ENCODE data around the gene PACSIN3.
"Not testable (repeated sequence)": the region's sequence is repeated elsewhere in the genome, so short reads cannot be mapped to it uniquely, and the experiment has no call there.

Gene PACSIN3

GRCh38 chr11:47186076-47186699, at the start of gene PACSIN3:
Gene PACSIN3 (minus strand): TSS chr11:47186434. CDS start chr11:47182727, 3,707 bp downstream.
- DNase-seq: peak; percentile 20

DNA sequence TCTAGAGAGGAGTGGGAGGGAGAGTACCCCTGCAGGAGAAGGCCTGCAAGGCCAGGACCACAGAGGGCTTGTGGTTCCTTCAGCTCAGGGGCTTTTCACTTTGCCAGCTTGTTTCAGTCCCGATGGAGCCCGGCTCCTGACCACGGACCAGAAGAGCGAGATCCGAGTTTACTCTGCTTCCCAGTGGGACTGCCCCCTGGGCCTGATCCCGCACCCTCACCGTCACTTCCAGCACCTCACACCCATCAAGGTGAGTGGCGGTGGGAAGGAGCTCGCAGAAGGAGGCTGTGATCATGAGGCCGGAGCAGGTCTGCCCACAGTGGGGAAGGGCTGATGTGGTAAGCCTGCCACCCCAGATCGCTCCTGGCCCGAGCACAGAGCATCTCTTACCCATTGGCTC, 48.9 kb upstream of the PACSIN3 start:
- no peak for DNase-seq

- no peak for DNase-seq
Observed at GRCh38 chr11:47234669-47235100, 48.5 kb upstream of the PACSIN3 start.

DNA sequence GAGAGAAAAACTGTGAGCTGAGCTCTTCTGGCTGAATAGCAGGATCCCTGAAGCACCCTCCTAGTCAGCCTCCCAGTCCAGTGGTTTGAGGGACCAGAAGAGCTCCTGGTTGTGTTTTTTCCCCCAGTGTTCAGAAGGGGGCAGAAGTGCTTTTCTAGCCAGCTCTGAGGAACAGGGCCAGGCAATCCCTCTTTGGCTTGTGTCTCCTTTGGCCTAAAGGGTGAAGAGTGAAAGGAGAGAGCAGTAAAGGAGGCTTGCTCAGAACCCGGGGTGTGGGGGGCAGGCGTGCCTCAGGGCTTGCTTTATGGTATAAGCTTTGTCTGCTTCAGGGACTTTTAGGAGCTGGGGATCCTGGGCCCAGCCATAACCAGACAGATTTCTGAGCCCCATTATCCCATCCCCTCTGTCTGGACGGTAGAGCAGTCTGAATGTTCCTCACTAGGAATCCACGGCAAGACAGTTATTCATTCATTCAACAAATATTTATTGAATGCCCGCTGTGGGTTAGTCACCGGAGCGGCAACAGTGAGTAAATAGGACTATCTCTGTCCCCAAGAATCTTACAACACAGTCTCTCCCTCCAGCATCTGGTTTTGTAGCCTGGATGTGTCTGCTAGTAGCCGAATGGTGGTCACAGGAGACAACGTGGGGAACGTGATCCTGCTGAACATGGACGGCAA, 47.9 kb upstream of the PACSIN3 start:
- DNase-seq: no peak

DNA sequence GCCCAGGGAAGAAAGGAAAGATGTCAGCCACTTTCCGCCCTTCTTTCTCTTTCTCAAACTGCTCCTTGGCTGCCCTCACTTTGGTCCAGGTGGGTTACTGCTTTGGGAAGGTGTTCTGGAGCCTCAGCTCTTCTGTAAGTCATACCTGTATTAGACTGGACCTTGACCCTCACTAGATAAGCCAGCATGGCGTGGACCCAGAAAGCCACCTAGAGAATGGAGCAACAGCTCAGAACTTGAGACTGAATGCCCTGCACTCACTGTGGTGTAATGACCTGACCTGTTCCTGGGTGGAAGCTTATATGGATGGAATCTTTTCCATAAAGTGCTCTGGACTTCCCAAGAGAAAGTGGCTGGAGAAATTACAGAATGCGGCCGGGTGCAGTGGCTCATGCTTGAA, 46.8 kb upstream of the PACSIN3 start:
- no peak for DNase-seq

- DNase-seq: no peak
Observed at GRCh38 chr11:47229161-47229560, 42.9 kb upstream of the PACSIN3 start.

GRCh38 chr11:47225552-47226400, 39.5 kb upstream of the PACSIN3 start:
- no peak for DNase-seq

- DNase-seq: no peak
Observed at GRCh38 chr11:47222696-47223095, 36.5 kb upstream of the PACSIN3 start.

- no peak for DNase-seq
Observed at GRCh38 chr11:47220401-47220821, 34.2 kb upstream of the PACSIN3 start.

DNA sequence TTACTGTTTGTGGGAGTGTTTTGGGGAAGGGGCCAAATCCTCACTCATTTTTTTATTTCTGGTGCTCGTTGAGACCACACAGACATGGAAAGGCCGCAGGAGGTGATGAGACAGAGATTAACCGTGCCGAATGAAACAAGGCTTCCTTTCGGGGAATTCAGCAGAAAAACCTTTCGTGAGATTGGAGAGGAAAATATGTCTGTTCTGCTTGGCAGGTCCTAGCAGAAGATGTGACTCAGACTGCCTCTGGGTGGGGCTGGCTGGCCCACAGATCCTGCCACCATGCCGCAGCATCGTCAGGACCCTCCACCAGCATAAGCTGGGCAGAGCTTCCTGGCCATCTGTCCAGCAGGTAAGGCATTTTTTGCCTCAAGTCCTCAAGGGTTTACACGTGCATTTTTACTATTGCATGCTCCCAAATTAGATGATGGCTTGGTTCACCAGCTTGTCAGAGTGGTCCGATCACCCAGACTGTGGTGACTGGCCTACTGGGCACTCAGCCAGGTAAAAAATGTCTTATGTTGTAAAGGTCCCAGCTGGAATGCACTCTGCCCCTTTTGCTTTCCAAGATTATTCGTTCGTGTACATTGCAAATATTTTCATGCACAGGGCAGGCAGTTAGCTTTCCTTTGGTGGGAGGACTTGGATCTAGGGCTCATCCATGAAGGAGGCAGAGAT, 30.0 kb upstream of the PACSIN3 start:
- peak; percentile 77 for DNase-seq

DNA sequence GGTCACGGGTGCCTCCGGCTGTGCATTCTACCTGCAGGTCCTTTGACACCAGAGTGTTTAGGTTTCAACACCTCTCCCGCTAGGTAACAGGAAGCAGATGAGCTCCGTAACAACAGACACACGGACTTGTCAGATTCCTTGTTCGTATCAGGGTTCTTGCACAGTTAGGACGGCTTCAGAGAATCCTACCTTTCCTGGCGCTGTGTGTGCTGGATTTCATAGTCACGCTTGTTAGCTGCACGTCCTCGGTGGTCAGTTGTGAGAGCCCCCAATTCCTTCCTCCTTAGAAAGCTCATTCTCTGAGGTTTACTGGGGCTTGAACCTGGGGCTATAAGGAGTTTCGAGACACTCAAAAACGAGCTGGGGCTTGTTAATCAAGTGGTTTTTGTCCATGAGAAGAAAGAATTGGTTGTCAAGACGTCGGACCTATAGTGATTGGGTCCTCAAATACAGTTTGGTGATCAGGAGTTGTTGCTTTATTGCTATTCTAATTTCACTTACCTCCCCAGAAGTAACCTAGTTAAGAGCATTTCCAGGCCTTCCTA, 29.2 kb upstream of the PACSIN3 start:
- DNase-seq: no peak

- DNase-seq: peak; percentile 96
Observed at GRCh38 chr11:47213950-47214565, 27.8 kb upstream of the PACSIN3 start.

GRCh38 chr11:47212938-47213337, 26.7 kb upstream of the PACSIN3 start:
- no peak for DNase-seq

- DNase-seq: no peak
Observed at GRCh38 chr11:47208628-47209027, 22.4 kb upstream of the PACSIN3 start.

DNA sequence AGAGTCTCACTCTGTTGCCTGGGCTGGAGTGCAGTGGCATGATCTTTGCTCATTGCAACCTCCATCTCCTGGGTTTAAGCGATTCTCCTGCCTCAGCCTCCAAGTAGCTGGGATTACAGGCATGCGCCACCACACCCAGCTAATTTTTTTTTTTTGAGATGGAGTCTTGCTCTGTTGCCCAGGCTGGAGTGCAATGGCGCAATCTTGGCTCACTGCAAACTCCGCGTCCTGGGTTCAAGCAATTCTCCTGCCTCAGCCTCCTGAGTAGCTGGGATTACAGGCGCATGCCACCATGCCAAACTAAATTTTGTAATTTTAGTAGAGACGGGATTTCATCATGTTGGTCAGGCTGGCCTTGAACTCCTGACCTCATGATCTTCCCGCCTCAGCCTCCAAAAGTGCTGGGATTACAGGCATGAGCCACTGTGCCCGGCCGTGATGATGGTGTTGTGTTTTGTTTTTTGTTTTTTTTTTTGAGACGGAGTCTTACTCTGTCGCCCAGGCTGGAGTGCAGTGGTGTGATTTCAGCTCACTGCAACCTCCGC, 21.8 kb upstream of the PACSIN3 start:
- not testable (repeated sequence) for DNase-seq

DNA sequence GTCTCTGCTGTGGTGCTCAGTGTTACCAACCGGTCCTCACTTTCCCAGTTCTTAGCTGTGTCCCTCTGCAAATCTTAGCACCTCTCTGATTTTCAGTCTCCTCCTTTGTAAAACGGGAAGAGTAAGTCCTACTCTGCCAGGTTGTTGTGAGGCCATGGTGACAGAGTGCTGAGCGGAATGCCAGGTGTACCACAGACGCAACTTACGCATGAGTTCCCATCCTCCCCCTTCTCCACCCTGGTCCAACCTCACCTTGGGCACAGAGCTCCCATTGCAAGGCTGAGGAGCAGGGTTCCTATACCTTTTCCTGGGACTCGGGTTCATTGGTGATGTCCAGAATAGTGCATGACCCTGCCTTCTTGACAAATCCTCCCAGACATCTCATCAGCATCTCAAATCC, 21.2 kb upstream of the PACSIN3 start:
- no peak for DNase-seq

DNA sequence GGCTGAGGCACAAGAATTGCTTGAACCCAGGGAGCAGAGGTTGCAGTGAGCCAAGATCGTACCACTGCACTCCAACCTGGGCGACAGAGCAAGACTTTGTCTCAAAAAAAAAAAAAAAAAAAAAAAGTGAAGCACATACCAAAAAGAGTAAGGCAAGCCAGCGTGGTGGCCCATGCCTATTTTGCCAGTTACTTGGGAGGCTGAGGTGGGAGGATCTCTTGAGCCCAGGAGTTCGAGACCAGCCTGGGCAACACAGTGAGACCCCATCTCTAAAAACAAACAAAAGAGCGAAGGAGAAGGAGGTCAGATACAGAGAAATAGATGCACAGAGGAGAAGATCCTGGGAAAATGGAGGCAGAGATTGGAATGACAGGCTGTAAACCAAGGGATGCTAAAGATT, 20.3 kb upstream of the PACSIN3 start:
- DNase-seq: not testable (repeated sequence)

DNA sequence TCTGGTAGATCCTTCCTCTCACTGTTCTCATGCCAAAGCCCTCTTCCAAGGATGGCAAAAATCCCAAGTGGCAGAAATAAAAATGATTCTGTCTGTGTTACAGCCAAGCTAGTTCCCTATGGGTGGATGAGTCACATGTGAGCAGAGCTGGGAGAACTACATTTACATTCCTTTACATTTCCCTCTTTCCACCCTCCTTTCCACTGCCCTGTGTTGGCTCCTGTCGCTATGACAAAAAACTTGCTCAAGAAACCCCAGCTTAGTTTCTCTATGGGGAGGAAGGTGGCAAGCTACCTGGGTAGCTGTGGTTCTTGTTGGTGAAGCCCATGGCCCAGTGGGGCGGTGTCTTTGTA, 18.4 kb upstream of the PACSIN3 start:
- peak; percentile 82 for DNase-seq

DNA sequence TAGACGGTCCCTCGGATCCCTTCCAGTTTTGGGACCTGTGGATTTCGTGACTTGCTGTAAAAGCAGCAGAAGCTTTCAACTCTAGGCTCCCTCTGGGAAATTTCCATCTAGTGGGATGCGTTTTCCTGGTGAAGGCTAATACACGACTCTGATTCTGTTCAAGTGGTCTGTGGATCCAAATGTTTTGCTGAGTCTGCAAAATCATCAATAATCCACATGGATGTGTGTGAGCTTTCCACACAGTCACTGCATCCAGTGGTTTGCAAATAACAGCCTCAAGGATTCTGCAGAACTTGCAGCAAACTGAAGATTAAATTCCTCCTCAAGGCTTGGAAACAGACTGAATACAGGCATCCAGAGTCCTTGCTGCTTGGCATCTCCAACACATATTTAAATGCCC, 16.3 kb upstream of the PACSIN3 start:
- DNase-seq: no peak

DNA sequence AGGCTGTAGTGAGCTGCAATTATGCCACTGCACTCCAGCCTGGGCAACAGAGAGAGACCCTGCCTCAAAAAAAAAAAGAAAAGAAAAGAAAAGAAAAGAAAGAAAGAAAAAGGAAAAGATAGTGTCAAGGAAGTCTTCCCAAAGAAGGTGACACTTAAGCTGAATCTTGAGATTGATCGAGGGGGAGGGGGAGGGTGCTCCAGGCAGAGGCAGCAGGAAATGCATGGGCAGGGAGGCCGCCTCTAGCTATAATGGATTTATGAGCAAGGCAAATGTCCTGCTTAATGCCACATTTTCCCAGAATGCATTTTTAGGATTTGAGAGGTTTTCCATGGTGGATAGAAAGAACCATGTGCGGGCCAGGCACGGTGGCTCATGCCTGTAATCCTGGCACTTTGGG, 14.8 kb upstream of the PACSIN3 start:
- DNase-seq: no peak

- DNase-seq: not testable (repeated sequence)
Observed at GRCh38 chr11:47198161-47198560, 11.9 kb upstream of the PACSIN3 start.

GRCh38 chr11:47192111-47192510, 5.9 kb upstream of the PACSIN3 start:
- peak; percentile 36 for DNase-seq
